ENCODE measurements around the gene EFCAB6. TPM values are rescaled to one million over a fixed set of nuclear protein-coding genes. Genes with fewer than 3 reads are reported as not detected.

Gene EFCAB6
- total RNA-seq, 1 donor from 2014 or later: 8.6 TPM

DNA sequence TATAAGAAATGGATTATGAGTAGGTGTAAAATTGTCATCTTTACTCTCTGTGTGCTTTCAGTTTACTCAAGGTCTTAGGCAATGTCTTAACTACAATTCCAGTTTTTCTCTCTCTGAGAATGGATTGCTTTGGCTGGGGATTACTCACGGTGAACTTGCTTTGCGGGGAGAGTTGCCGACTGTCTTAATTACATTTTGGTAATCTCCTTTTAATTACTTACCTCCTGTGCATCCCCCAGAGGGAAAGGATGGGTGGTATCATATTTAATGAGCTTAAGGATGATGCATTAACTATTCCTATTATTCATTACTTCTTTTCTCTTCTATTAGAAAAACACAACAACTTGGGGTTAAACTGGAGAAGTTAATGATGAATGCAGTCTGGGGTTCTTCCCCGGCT is 240.9 kb downstream of the EFCAB6 start:
- intact Hi-C loops (cut with DNase I): no loop called here
- DNase-seq (ENCODE audit: low spot score in 2 of 2): no peak
- TF ChIP-seq, protein P1, sequence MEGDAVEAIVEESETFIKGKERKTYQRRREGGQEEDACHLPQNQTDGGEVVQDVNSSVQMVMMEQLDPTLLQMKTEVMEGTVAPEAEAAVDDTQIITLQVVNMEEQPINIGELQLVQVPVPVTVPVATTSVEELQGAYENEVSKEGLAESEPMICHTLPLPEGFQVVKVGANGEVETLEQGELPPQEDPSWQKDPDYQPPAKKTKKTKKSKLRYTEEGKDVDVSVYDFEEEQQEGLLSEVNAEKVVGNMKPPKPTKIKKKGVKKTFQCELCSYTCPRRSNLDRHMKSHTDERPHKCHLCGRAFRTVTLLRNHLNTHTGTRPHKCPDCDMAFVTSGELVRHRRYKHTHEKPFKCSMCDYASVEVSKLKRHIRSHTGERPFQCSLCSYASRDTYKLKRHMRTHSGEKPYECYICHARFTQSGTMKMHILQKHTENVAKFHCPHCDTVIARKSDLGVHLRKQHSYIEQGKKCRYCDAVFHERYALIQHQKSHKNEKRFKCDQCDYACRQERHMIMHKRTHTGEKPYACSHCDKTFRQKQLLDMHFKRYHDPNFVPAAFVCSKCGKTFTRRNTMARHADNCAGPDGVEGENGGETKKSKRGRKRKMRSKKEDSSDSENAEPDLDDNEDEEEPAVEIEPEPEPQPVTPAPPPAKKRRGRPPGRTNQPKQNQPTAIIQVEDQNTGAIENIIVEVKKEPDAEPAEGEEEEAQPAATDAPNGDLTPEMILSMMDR (IDR thresholded peaks at IDR 0.05): no peak
- Histone ChIP-seq H3K9me3 (no peaks in the 10 kb centered on the region), H3K27me3 (no peaks in the 10 kb centered on the region), H3K4me3 (no peak overlapping the region), H3K4me1 (no peaks in the 10 kb centered on the region), H3K36me3 (no peaks in the 10 kb centered on the region), H3K27ac (no peak overlapping the region)

DNA sequence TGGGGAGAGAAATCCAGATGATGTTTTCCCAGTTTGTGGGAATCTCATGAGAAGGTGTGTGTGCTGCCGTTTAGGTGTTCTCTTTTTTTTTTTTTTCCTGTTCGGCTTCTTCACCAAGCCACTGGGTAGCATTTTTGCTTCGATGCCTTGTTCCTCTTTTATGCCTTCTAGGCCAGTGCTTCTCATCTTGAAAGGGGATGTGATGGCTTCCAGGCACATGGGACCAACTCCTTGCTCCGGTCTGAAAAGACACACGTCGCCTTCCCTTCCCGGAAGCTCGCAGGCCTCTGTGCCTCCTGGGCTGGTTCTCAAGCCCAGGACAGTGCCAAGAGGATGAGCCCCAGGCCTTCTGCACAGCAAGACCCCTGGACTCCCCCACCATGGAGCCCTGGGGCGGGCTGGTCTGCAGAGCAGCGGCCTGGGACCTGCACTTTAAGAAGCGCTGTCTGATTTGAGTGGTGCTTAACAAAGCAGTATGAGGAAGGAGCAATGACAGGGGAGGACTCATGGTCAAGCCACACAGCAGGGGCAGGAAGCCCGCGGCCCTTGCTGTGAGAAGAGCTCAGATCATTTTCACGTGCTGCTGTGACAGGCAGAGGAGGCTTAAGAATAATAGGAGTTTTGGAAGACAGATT is 241.5 kb downstream of the EFCAB6 start:
- Histone ChIP-seq H3K27me3 (no peaks in the 10 kb centered on the region), H3K4me1 (no peaks in the 10 kb centered on the region), H3K9me3 (no peaks in the 10 kb centered on the region), H3K36me3 (no peaks in the 10 kb centered on the region), H3K27ac (no peak overlapping the region), H3K4me3 (no peak overlapping the region)
- TF ChIP-seq, protein P1 (IDR thresholded peaks at IDR 0.05): no peak
- no peak for DNase-seq (ENCODE audit: low spot score in 2 of 2)
- intact Hi-C loops (cut with DNase I): no loop called here

DNA sequence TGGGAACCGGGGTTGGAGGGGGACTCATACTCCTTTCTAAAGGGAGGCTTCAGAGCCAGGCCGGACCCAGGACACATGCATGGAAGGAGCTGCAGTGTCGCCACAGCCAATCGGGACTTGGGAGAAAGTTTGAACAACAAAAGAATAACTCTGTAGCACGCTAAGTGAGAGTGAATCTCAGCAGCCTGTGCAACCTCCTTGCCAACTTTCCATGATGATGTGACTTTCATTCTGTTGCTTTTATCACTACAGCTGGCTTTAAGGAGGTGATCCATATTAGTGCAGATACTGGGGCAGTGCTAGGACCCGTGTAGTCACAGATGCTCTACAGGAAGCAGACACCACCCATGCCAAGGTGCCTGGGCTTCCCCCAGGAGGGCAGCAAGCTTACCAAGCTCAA is 243.0 kb downstream of the EFCAB6 start:
- Histone ChIP-seq H3K9me3 (no peaks in the 10 kb centered on the region), H3K36me3 (no peaks in the 10 kb centered on the region), H3K4me3 (no peak overlapping the region), H3K27ac (no peak overlapping the region), H3K4me1 (no peaks in the 10 kb centered on the region), H3K27me3 (no peaks in the 10 kb centered on the region)
- intact Hi-C loops (cut with DNase I): no loop called here
- TF ChIP-seq, protein P1 (IDR thresholded peaks at IDR 0.05): no peak
- DNase-seq (ENCODE audit: low spot score in 2 of 2): no peak

DNA sequence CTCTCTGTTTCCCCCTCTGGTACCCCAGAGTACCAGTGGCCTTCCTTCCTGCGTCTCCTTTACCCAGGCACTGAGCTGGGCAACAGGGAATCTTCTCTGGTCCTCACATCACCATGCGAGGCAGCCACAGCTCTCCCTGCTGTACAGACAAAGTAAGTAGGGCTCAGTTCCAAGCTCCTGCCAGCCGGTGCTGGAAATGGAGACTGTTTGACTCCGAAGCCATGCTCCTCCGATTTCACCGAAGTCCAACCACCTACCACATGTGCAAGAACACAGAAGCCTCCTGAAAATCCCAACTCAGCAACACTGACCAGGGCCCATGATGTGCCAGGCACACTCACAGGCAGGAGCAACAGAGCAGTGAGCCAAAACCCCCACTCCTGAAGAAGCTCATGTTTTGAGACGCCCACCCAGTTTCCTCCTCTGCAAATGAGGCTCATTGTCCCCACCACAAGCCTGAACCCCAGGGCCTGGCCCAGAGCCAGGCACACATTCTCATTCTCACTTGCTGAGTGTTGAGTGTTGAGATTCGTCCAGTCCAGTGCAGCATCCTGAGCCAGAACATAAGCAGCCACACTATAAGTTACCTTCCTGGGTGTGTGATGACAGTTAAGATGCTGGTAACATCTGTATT is 244.3 kb downstream of the EFCAB6 start:
- no peaks in the 10 kb centered on the region for H3K4me1 ChIP-seq
- no peaks in the 10 kb centered on the region for H3K9me3 ChIP-seq
- intact Hi-C loops (cut with DNase I): no loop called here
- no peak overlapping the region for H3K4me3 ChIP-seq
- H3K36me3 ChIP-seq: no peaks in the 10 kb centered on the region
- H3K27me3 ChIP-seq: no peaks in the 10 kb centered on the region
- H3K27ac ChIP-seq: no peak overlapping the region
- TF ChIP-seq, protein P1 (IDR thresholded peaks at IDR 0.05): no peak
- DNase-seq (ENCODE audit: low spot score in 2 of 2): no peak

DNA sequence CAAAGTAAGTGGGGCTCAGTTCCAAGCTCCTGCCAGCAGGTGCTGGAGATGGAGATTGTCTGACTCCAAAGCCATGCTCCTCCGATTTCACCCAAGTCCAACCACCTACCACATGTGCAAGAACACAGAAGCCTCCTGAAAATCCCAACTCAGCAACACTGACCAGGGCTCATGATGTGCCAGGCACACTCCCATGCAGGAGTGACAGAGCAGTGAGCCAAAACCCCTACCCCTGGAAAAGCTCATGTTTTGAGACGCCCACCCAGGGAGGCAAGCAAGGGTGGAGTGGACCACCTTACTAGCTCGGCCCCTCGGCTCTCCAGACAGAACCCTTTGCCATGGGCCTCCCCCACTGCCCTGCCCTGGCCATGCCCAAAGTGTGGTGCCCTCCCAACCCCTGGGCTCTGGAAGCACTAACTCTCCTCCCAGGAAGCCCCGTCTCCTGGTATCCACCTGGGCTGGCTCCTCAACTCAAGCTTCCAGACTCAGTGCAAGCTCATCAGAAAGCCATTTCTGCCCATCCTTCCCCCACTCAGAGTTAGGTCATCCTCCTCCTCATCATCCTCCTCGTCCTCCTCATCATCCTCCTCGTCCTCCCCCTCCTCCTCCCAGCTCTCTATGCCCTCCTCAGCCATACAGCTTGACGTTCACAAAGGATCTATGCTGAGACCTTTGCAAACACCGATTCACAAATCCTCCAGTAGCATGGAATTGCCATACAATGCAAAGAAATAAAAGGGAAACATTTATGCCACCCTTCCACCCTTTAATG is 245.4 kb downstream of the EFCAB6 start:
- H3K27me3 ChIP-seq: no peaks in the 10 kb centered on the region
- no peaks in the 10 kb centered on the region for H3K4me1 ChIP-seq
- intact Hi-C loops (cut with DNase I): no loop called here
- H3K27ac ChIP-seq: no peak overlapping the region
- H3K9me3 ChIP-seq: no peaks in the 10 kb centered on the region
- TF ChIP-seq, protein P1 (IDR thresholded peaks at IDR 0.05): no peak
- DNase-seq (ENCODE audit: low spot score in 2 of 2): no peak
- no peaks in the 10 kb centered on the region for H3K36me3 ChIP-seq
- H3K4me3 ChIP-seq: no peak overlapping the region
